ENCODE measurements around the gene CACNB2. TPM values are rescaled to one million over a fixed set of nuclear protein-coding genes. Genes with fewer than 3 reads are reported as not detected.
A peak's percentile ranks its signal among the peaks of the same experiment; 100 is the strongest.

CACNB2 gene
- total and polyA plus RNA-seq, 8 donors, result 4.0 to 14.8 (median 11.8) TPM

- Histone ChIP-seq H3K27ac (no peak overlapping the region), H3K27me3 (no peaks in the 10 kb centered on the region), H3K9me3 (no peaks in the 10 kb centered on the region), H3K4me3 (no peak overlapping the region), H3K4me1 (no peaks in the 10 kb centered on the region), H3K36me3 (no peaks in the 10 kb centered on the region)
- ATAC-seq (peak; percentile 55), DNase-seq (no peak)
- intact Hi-C loops (cut with DNase I), result no loop called here
- TF ChIP-seq CTCF (IDR thresholded peaks at IDR 0.05), result no peak
Measured at GRCh38 chr10:18472977-18473376, 332.8 kb downstream of the CACNB2 start.

GRCh38 chr10:18473424-18474117, 333.3 kb downstream of the CACNB2 start:
- no peak overlapping the region for H3K27ac ChIP-seq
- no peaks in the 10 kb centered on the region for H3K27me3 ChIP-seq
- no peaks in the 10 kb centered on the region for H3K36me3 ChIP-seq
- ATAC-seq (no peak), DNase-seq (peak in 1 of 4 donors; percentile 19)
- no peaks in the 10 kb centered on the region for H3K4me1 ChIP-seq
- H3K4me3 ChIP-seq, result no peak overlapping the region
- TF ChIP-seq CTCF (IDR thresholded peaks at IDR 0.05), result no peak
- H3K9me3 ChIP-seq, result no peaks in the 10 kb centered on the region
- intact Hi-C loops (cut with DNase I), result no loop called here

- Histone ChIP-seq H3K4me1 (no peaks in the 10 kb centered on the region), H3K4me3 (no peak overlapping the region), H3K36me3 (no peaks in the 10 kb centered on the region), H3K27ac (no peak overlapping the region), H3K9me3 (no peaks in the 10 kb centered on the region), H3K27me3 (no peaks in the 10 kb centered on the region)
- no peak for ATAC-seq
- no peak for TF ChIP-seq CTCF (IDR thresholded peaks at IDR 0.05)
- DNase-seq, result no peak
- intact Hi-C loops (cut with DNase I), result no loop called here
Measured at GRCh38 chr10:18474118-18474455, 333.9 kb downstream of the CACNB2 start.

- Histone ChIP-seq H3K4me1 (no peaks in the 10 kb centered on the region), H3K4me3 (no peak overlapping the region), H3K27ac (no peak overlapping the region), H3K27me3 (no peaks in the 10 kb centered on the region), H3K36me3 (no peaks in the 10 kb centered on the region), H3K9me3 (no peaks in the 10 kb centered on the region)
- TF ChIP-seq CTCF (IDR thresholded peaks at IDR 0.05), result no peak
- ATAC-seq, result peak; percentile 77
- peak in 1 of 4 donors; percentile 9 for DNase-seq
- intact Hi-C loops (cut with DNase I), result no loop called here
Measured at GRCh38 chr10:18476076-18476647, 335.9 kb downstream of the CACNB2 start.

- no peak for TF ChIP-seq CTCF (IDR thresholded peaks at IDR 0.05)
- no peak for DNase-seq
- Histone ChIP-seq H3K27ac (no peak overlapping the region), H3K27me3 (no peaks in the 10 kb centered on the region), H3K4me1 (no peaks in the 10 kb centered on the region), H3K9me3 (no peaks in the 10 kb centered on the region), H3K4me3 (no peak overlapping the region), H3K36me3 (no peaks in the 10 kb centered on the region)
- intact Hi-C loops (cut with DNase I), result no loop called here
- no peak for ATAC-seq
Measured at GRCh38 chr10:18478354-18478753, 338.1 kb downstream of the CACNB2 start.
